MG63 (cell line): Measurements from ENCODE around the gene DPF3. TPM values are rescaled to one million over a fixed set of nuclear protein-coding genes. Genes with fewer than 3 reads are reported as not detected.

Source experiments
- DNase-seq: peaks from one replicate; pipeline ENCODE4 v3.0.0-alpha.2; 2020
- H3K27me3 ChIP-seq: fragments of 250-450 bp; sonication (Bioruptor Pico); 2 replicates; pipeline ENCODE4 v1.5.1; 2020; ENCODE audit warnings: mild to moderate bottlenecking, moderate library complexity
- H3K36me3 ChIP-seq: fragments of 250-450 bp; sonication (Bioruptor Pico); 2 replicates; pipeline ENCODE4 v1.5.1; 2020; ENCODE audit warnings: mild to moderate bottlenecking, moderate library complexity
- H3K4me3 ChIP-seq: fragments of 250-450 bp; sonication (Bioruptor Pico); 2 replicates; pipeline ENCODE4 v1.5.1; 2020; ENCODE audit warnings: mild to moderate bottlenecking, moderate library complexity
- H3K9me3 ChIP-seq: fragments of 250-450 bp; sonication (Bioruptor Pico); 2 replicates; pipeline ENCODE4 v1.5.1; 2020; ENCODE audit warnings: mild to moderate bottlenecking, moderate library complexity
- total RNA-seq: library from RNA; depleted of rRNA; stranded (reverse); fragments of >200 nt; shearing (Covaris generic); gene quantifications from 2 replicates; pipeline ENCODE4 v1.2.3, GENCODE V29; 2014; ENCODE audit warnings: low replicate concordance

The DPF3 gene
- total RNA-seq, 1 experiment from 2014 or later: 2.3 TPM

DNA sequence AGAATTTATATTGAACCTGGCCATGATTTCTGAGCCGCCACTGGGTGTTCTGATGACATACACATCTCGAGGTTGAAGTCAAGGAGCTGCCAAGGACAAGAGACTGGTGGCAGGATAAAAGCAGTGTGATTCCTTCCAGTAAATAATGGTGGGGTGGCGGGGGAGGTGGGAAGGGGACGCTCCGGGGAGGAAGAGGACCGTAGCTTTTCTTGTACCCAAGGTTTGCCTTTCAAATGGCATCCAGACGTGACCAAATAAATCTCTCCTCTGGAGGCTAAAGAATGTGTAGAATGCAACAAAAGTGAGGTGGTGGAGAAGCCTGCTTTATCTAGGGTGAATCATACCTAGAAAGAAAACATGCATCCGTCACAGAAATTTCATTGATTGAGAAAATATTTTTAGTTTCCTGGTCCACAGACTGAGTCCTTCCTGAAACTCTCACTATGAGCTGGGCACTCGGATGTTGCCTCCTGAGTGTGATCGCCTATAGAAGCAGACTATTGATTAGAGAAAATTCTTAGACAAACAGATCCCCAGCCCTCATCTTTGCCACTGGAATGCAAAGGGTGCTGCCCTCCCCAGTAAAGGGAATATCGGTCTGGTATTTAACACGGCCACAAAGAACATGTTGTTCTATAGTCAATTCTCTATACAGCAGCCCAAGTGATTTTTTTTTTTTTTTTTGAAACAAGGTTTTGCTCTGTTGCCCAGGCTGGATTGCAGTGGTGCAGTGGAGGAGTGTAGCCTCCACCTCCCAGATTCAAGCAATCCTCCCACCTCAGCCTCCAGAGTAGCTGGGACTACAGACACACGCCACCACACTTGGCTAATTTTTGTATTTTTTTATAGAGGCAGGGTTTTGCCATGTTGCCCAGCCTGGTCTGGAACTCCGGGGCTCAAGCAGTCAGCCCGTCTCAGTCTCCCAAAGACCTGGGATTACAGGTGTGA, 112.1 kb downstream of the DPF3 start:
- Histone ChIP-seq H3K9me3 (no peaks in the 10 kb centered on the region), H3K27me3 (no peaks in the 10 kb centered on the region), H3K36me3 (peaks cover 6% of the 10 kb centered on the region), H3K4me3 (no peak overlapping the region)
- no peak for DNase-seq

DNA sequence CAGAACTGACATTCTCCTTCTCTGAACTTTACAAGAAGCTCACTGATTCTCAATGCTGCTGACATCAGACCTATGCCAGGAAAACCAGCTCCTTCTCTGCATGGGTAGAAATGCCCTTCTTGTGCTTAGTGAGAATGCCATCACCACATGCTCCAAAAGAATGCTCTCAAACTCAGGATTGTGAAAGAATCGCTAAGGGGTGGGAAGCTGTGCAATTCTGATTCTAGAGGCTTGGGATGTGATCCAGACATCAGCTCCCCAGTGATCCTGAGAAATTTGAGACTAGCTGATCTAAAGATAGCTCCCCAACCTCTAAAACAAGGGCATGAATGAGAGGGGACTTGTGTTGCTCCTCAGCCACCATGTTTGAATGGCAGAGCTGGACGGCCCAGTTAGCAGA, 113.2 kb downstream of the DPF3 start:
- no peaks in the 10 kb centered on the region for H3K27me3 ChIP-seq
- no peak overlapping the region for H3K4me3 ChIP-seq
- no peak for DNase-seq

DNA sequence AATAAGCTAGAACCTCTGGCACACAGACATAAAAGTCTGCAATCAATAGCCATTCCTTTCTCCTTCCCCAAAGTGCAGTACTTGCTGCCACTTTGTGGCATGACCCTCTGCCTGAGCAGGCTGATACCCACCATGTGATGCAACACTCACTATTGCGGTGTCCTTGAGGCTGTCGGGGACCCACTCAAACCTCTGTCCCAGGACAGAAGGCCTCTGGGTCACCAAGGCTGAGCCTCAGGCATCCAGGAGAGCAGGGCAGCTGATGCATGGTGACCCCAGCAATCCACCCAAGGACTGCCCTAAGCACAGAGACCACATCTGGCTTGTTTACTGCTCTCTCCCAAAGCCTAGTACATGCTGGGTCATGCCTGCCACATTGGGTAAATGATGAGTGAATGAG, 114.2 kb downstream of the DPF3 start:
- H3K9me3 ChIP-seq: no peaks in the 10 kb centered on the region
- no peak overlapping the region for H3K4me3 ChIP-seq
- no peaks in the 10 kb centered on the region for H3K27me3 ChIP-seq
- peaks cover 6% of the 10 kb centered on the region for H3K36me3 ChIP-seq
- DNase-seq: no peak

More for the DNA sequence above, 113.2 kb downstream of the DPF3 start:
- no peaks in the 10 kb centered on the region for H3K9me3 ChIP-seq
- H3K36me3 ChIP-seq: peaks cover 6% of the 10 kb centered on the region

DNA sequence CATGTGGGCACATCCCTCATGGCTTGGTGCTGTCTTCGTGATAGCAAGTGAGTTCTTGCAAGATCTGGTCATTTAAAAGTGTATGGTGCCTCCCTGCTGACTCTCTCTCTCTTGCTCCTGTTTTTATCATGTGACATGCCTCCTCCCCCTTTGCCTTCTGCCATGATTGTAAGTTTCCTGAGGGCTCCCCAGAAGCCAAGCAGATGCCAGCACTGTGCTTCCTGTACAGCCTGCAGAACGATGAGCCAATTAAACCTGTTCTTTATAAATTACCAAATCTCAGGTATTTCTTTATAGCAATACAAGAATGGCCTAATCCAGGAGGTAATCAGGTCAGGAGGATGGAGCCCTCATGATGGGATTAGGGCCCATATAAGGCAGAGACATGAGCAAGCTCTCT, 116.3 kb downstream of the DPF3 start:
- Histone ChIP-seq H3K4me3 (no peak overlapping the region), H3K9me3 (no peaks in the 10 kb centered on the region), H3K36me3 (peaks cover 6% of the 10 kb centered on the region), H3K27me3 (no peaks in the 10 kb centered on the region)
- DNase-seq: no peak

DNA sequence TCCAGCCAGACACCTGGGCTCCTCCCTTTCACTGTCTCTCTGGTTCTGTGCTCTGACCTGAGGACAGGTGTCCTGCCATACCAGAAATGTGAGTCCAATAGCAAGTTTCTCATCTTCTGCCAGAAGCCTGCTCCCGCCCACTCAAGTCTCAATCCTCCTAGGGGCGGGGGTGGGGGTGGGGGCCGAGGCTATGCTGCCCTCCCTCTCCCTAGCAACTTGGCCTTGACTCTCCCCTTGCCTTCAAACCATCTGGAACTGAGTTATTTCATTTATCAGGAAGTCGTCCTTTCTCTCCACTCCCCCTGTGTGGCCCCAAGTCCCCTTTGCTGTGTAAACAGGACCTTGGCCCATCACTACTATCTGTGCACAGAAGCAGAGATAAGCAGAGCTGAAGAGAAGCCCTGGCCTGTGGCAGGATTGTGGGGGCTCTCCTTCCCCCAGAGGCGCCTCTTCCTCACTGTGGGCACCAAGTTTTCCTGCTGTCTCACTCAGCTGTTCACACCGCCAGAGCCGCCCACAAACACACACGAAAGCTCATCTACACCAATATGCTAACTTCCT, 117.1 kb downstream of the DPF3 start:
- Histone ChIP-seq H3K27me3 (no peaks in the 10 kb centered on the region), H3K36me3 (peaks cover 6% of the 10 kb centered on the region), H3K9me3 (no peaks in the 10 kb centered on the region), H3K4me3 (no peak overlapping the region)
- no peak for DNase-seq

DNA sequence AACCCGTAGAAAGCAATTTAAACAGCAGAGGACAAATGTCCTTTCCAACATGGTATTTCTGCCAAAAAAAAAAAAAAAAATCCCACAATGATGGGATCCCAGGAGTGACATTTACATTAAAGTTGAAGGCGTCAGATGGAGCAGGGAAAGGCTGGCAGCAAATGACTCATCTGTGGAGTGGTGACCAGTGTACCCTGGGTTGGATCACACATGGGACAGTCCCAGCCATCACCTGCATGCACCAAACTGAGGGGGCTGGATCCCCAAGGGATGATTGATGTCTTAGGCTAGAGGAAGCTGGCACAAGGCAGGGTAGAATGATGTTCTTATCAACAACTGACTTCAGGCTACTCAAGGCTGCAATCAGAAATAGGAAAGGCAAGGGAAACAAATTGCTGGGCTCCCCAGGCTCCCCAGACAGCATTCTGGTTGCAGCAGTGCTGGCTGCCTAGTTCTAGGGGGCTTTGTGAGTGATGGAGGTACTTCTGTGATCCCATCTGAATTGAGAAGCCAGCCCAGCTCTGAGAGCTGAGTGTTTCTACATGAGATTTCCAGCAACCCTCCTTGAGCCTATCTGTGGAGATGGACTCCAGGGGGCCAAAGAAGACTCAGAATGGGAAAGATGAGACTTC, 117.9 kb downstream of the DPF3 start:
- H3K27me3 ChIP-seq: no peaks in the 10 kb centered on the region
- no peaks in the 10 kb centered on the region for H3K9me3 ChIP-seq
- H3K4me3 ChIP-seq: no peak overlapping the region
- peaks cover 6% of the 10 kb centered on the region for H3K36me3 ChIP-seq
- no peak for DNase-seq

DNA sequence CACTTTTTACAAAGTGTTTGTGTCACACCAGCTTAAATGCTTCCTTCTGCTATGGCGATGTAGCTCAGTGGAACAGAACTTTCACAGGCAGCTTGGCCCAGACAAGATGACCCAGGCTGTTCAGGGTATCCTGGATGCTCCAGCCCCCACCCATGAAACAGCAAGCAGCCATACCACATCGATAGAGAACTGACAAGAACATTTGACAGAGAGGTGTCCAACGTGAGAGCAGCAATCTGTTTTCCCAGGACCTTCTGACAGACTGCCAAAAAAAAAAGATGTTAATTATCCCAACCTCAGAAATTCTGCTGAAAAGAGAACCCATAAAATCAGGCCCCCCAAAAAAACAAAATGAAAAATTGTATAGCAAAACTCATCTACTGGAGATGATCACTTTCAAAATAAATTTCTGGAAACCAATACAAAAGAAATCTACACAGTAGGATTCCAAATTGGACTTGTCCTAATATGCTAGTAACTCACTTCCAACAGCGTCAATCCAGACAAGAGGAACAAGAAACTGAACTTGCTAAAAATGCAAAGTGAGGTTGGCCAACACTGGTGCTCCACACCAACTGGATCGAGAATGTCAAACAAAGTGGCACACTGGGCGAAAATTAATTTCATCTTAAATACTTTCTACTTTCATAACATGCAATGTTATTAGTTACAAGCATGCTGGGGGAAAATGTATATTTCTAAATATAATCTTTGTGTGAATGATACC, 118.8 kb downstream of the DPF3 start:
- Histone ChIP-seq H3K9me3 (no peaks in the 10 kb centered on the region), H3K4me3 (no peak overlapping the region), H3K27me3 (no peaks in the 10 kb centered on the region), H3K36me3 (peaks cover 3% of the 10 kb centered on the region)
- DNase-seq: no peak

DNA sequence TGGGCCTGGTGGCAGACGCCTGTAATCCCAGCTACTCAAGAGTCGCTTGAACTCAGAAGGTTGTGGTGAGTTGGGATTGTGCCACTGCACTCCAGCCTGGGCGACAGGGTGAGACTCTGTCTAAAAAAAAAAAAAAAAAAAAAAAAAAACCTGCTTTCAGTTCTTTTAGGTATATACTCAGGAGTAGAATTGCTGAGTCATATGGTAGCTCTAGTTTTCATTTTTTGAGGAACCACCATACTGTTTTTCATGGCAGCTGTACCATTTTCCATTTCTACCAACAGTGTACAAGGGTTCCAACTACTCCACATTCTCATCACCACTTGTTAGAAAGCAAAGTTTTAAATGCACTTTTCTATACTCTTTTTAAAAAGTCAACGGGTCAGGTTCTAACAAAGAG, 119.8 kb downstream of the DPF3 start:
- Histone ChIP-seq H3K9me3 (no peaks in the 10 kb centered on the region), H3K27me3 (no peaks in the 10 kb centered on the region), H3K36me3 (peaks cover under 1% of the 10 kb centered on the region), H3K4me3 (no peak overlapping the region)
- DNase-seq: no peak

DNA sequence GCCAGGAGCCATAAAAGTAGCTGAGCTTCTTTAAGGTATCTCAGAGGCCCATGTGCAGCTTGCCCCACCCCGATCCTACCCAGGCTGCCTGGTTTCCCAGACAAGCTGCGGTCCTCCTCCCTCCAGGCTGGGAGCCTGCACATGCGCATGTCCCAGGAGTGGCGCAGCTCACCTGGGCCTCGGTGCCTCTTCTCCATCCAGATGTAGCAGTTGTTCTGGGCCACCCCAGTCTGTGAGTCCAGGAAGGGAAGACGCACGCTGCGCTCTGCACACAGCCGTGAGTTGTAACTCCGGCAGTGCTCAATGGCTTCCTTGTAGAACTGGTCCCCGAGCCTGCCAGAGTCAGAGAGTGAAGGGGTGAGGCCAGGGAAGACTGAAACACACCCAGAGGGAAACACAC, 122.3 kb downstream of the DPF3 start:
- H3K27me3 ChIP-seq: no peaks in the 10 kb centered on the region
- H3K9me3 ChIP-seq: peaks cover 6% of the 10 kb centered on the region
- H3K36me3 ChIP-seq: peaks cover 17% of the 10 kb centered on the region; the same call in 1 of the 2 replicates
- DNase-seq: no peak
- no peak overlapping the region for H3K4me3 ChIP-seq

DNA sequence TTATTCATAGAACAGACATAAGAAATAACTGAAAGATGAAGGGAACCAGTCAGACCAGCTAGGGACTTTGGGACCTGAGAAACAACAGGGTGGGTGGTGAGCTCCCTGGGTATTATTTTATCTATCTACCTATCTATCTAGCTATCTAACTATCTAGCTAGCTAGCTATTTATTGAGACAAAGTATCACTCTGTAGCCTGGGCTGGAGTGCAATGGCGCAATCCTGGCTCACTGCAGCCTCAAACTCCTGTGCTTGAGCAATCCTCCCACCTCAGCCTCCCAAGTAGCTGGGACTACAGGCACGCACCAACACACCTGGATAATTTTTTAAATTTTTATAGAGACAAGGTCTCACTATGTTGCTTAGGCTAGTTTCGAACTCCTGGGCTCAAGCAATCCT, 127.6 kb downstream of the DPF3 start:
- peaks cover 6% of the 10 kb centered on the region for H3K9me3 ChIP-seq
- no peaks in the 10 kb centered on the region for H3K27me3 ChIP-seq
- no peak overlapping the region for H3K4me3 ChIP-seq
- DNase-seq: no peak
- H3K36me3 ChIP-seq: peaks cover 29% of the 10 kb centered on the region

DNA sequence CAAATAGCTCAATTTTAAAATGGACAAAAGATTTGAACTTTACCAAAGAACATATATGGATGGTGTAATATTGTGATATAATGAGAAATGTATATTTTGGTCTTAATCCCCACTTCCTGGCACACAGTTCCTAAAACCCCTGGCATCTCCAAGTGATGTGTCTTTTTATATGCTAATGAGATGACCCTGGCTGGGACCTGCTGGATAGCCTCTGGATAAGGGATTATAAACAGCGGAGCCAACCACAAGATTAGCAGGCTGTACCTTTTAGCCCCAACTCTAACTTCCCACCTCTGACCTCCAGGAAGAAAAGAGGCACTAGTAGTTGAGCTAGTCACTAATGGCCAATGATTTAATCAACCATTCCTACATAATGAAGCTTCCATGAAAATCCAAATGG, 130.0 kb downstream of the DPF3 start:
- Histone ChIP-seq H3K4me3 (no peak overlapping the region), H3K9me3 (peaks cover 16% of the 10 kb centered on the region), H3K36me3 (peaks cover 33% of the 10 kb centered on the region), H3K27me3 (no peaks in the 10 kb centered on the region)
- no peak for DNase-seq

DNA sequence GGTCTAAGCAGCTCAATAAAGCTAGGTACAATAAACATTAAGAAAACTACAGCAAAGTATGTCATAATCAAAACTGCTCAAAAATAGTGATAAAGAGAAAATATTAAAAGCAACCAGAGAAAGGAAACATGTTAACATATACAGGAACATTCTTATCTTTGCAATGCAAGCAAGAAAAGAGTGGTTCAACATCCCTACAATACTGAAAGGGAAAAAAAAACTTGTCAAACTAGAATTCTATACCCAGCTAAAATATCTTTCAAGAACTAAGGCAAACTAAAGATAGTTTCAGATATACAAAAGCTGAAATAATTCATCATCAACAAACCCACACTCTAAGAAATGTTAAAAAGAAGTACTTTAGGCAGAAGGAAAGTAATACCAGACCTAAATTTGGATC, 134.2 kb downstream of the DPF3 start:
- H3K36me3 ChIP-seq: peaks cover 9% of the 10 kb centered on the region
- no peak overlapping the region for H3K4me3 ChIP-seq
- H3K27me3 ChIP-seq: no peaks in the 10 kb centered on the region
- peaks cover 10% of the 10 kb centered on the region for H3K9me3 ChIP-seq
- no peak for DNase-seq

DNA sequence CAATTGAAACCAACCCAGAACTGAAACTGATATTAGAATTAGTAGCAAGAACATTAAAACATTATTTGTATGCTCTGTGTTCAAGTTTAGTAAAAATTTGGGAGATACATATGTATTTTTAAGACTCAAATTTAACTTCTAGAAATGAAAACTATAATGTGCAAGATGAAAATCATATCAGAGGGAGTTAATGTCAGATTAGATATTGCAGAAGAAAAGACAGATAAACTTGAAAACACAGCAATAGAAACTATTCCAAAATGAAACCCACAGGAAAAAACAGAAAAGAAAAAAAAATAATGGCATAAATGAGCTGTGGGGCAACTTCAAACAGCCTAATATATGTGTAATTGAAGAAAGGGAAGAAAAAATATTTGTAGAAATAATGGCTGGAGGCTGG, 134.9 kb downstream of the DPF3 start:
- Histone ChIP-seq H3K9me3 (peaks cover 10% of the 10 kb centered on the region), H3K36me3 (peaks cover 9% of the 10 kb centered on the region), H3K27me3 (no peaks in the 10 kb centered on the region), H3K4me3 (no peak overlapping the region)
- DNase-seq: no peak

DNA sequence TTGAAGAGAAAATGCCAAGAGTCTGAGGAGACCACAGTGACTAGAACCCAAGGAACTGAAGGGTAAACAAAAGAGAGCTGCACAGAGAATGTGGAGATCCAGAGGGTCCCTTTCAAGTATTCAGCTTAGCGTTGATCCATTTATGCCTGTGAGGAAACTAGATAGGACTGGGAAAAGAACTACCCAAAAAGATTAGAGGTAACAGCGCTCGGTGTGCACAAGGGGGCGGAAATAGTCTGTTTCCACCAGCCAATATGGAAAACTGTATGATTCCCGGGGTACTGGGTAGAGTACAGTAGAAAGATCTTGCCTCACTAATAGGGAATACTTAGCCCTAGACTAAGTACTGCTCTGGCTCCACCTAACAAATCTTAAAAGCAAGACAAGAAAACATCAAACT, 135.5 kb downstream of the DPF3 start:
- Histone ChIP-seq H3K36me3 (peaks cover 9% of the 10 kb centered on the region), H3K27me3 (no peaks in the 10 kb centered on the region), H3K4me3 (no peak overlapping the region), H3K9me3 (peaks cover 10% of the 10 kb centered on the region)
- DNase-seq: no peak

DNA sequence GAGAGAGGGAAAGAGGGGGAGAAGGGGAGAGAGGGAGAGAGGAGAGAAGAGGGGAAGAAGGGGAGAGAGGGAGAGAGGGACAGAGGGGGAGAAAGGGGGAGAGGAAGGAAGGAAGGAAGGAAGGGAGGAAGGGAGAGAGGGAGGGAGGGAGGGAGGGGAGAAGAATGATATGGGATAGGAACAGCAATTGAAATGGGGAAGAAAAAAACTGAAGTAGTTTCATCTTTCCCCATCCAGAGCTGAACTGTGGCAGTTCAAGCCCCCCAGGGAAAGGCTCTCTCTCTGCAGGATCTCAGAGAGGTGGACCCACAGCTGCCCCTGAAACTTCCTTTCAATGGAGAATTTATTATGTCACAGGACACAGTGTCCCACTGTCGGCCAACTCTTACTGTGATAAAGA, 136.9 kb downstream of the DPF3 start:
- no peak for DNase-seq
- Histone ChIP-seq H3K36me3 (peaks cover 9% of the 10 kb centered on the region), H3K4me3 (no peak overlapping the region)

DNA sequence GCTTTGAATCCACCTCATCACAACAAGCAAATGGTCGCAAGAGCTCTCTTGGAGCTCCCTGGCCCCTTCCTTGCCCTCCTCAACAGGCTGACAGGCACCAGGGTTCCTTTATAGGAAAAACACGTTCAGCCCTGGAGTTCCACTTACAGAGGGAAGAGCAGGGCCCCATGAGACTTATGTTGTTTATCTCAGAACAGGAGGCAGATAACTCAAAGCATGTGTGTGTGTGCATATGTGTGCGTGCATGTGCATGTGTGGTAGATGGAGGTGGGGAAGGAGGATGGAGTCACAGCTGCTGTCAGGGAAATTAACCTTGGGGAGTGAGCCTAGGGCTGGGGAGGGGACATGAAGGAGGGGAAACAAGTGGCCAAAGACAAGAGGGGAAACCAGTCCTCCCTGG, 138.1 kb downstream of the DPF3 start:
- peaks cover 10% of the 10 kb centered on the region for H3K9me3 ChIP-seq
- H3K27me3 ChIP-seq: no peaks in the 10 kb centered on the region
- H3K36me3 ChIP-seq: peaks cover 9% of the 10 kb centered on the region
- no peak overlapping the region for H3K4me3 ChIP-seq
- no peak for DNase-seq

More for the DNA sequence above, 136.9 kb downstream of the DPF3 start:
- Histone ChIP-seq H3K9me3 (peaks cover 10% of the 10 kb centered on the region), H3K27me3 (no peaks in the 10 kb centered on the region)

DNA sequence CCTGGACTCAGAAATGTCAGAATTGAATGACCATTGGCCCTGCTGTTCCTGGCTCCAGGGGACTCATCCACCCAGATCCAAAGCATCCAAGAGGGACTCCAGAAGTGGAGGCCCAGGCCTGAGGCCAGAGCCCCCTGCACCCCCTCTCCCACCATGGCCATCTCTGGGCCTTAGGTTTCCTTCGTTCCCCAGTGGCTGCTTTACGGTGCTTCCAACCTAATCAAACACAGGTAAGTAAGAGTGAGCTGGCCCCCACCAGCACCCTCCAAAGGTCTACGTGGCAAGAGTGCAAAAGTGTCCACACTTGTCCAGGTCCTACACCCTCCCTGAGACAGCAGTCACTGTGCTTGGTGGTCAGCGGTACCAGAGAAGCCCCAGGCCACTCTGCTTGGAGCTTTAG, 139.0 kb downstream of the DPF3 start:
- no peaks in the 10 kb centered on the region for H3K27me3 ChIP-seq
- no peak overlapping the region for H3K4me3 ChIP-seq
- no peak for DNase-seq
- peaks cover 6% of the 10 kb centered on the region for H3K36me3 ChIP-seq
- H3K9me3 ChIP-seq: peaks cover 9% of the 10 kb centered on the region
